A549 treated with ZK216348 at 1 μM for 4 hours (cell line): ENCODE measurements around the gene IFT74. TPM values are rescaled to one million over a fixed set of nuclear protein-coding genes. Genes with fewer than 3 reads are reported as not detected.

Source experiments
- total RNA-seq: library from RNA; stranded (reverse); fragments of 200-300 nt; extraction: Qiagen RNA extraction; gene quantifications from 5 replicates; pipeline ENCODE4 v1.2.3, GENCODE V29; 2022; ENCODE audit warnings: low read depth

The IFT74 gene
- total RNA-seq, result 10.7 to 18.0 TPM (median 12.7 TPM) in 5 replicates

DNA sequence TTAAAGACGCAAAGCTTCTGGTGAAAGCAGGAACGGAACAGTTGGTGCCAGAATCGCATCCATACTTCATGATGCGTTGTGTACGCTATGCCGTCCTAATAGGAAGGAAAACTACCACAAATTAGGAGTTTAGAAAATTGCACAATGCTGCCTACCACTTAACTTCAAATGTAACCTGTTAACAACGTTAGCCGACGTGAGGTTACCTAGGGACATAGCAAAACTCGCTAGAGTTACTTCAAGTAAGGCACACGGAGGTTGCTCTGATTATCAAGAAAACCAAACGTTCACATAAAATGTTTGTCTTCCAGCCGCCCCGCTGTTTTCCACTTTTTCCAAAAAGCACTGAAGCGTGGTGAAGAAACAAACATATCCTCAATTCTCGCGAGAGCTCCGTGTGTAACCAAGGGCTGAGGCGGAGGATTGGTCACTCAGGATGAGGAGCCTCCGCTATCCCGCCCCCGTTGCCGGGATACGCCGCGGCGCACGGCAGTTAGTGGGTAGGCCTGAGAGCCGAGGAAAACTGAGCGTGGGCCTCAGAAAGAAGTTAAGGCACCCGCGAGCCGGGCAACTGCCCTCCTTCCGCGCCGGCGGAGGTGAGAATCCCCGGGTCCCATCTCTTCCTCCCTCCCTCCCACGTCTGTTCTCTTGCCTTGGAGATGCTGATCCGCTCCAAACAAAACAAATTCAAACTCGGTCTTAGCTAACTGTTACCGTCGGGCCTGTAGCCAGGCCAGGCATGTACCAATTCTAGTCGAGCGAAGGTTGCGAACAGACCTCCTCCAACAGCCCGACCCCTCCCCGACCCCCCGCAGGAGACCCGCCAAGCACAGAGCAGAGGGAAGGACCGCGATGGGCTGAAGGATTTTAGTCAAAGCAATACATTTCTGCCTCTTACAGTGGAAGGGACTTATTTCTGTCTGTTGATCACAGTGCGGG lies at the start of gene IFT74:
Gene IFT74 (plus strand): TSS at position 492 of the 939 bp plus-strand sequence. CDS start 5,556 bp downstream, outside the sequence.

DNA sequence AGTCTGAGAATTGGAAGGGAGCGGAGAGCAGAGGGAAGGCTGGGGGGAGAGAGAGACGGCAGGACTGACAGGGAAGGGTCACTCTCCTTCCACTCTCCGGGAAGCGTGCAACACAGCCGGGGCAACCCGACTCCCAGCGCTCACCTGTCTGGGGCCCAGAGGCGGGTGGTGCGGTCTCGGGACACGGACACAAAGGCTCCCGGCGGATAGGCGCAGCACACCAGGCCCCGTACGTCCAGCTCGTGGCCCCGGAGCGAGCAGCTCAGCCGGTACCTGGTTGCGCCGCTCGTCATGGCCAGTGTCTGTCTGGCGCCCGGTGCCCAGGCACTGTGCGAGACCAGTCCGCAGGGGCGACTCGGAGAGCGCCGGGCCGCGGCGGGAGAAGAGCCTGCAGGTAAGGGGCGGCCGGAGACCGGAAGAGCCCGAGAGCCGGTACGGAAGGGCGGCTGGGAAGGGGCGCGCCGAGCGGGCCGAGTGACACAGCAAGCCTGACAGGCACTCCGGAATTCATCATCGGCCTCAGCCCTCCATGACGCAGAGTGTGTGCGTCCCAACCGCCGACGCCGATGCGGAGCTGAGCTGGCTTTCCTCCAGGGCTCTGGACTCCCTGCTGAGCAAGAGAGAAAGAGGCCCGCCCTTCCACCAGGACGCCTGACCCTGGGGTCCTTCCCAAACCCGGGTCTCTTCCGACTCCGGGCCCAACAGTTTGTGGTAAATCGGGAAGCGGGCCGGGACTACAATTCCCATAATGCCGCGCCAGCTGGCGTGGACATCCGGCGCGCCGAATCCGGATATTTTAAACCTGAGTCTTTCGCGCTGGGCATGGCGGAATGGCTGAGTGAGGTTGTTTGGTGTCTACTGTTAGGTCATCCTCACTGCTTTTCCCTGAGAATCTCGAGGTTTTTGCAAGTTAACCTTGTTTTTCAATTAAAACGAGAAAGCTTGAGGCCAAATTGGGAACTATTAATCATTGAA lies 9.2 kb upstream of the IFT74 start, which contains the start of gene PLAA:
Gene PLAA (minus strand): TSS at position 490 of the 975 bp plus-strand sequence. CDS start 197 bp downstream, at position 293.

DNA sequence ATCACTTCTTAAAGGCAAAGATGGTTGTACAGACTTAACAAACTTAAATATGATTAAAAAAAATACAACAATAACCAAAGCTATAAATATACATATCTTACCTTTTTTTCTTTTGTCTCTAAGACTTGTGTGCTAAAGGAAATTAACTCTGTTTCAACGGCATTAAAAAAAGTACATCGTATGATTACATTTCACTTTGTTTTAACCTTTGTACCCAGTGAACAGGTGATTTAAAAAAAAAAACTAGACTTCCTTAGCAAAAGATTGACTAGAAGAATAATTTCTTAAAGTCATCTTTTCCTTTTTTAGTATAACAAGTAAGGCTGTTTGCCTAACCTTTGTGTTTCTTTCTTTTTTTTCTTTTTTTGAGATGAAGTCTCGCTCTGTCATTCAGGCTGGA lies 49.3 kb downstream of the IFT74 start, which contains the start of gene LRRC19:
Gene LRRC19 (minus strand): TSS at position 182 of the 400 bp plus-strand sequence. CDS start 5,978 bp downstream, outside the sequence.

DNA sequence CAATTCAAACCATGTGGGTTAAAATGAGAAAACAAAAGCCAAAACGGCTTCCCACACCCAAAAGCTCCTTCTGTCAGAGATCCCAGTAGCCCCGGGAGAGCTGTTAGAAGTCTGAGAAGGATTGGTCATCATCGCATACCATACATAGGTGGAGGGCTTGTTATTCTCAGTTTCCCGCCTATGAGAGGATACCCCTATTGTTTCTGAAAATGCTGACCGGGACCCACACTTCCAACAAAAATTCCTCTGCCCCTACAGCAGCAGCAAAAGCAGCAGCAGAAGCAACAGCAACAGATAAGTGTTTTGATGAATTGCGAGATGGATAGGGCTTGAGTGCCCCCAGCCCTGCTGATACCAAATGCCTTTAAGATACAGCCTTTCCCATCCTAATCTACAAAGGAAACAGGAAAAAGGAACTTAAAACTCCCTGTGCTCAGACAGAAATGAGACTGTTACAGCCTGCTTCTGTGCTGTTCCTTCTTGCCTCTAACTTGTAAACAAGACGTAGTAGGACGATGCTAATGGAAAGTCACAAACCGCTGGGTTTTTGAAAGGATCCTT lies 152.8 kb downstream of the IFT74 start, which contains the start of gene TEK:
Gene TEK (plus strand): TSS at position 245 of the 561 bp plus-strand sequence. CDS start 366 bp downstream, outside the sequence.

Other genes starting within 250 kb of the IFT74 start
- gene CAAP1, start 63.6 kb upstream of the IFT74 start, total RNA-seq, result 19.0 to 24.7 TPM (median 20.2 TPM) in 5 replicates
- 28.9 to 42.8 TPM (median 32.0 TPM) in 5 replicates for gene PLAA, start 9.2 kb upstream of the IFT74 start, total RNA-seq
- gene LRRC19, start 49.3 kb downstream of the IFT74 start, total RNA-seq, result not detected in 5 replicates
- gene TEK, start 152.8 kb downstream of the IFT74 start, total RNA-seq, result 0.06 to 0.12 TPM (median 0.07 TPM) in 5 replicates